Measurements from ENCODE around the gene SCN3A.

SCN3A gene

DNA sequence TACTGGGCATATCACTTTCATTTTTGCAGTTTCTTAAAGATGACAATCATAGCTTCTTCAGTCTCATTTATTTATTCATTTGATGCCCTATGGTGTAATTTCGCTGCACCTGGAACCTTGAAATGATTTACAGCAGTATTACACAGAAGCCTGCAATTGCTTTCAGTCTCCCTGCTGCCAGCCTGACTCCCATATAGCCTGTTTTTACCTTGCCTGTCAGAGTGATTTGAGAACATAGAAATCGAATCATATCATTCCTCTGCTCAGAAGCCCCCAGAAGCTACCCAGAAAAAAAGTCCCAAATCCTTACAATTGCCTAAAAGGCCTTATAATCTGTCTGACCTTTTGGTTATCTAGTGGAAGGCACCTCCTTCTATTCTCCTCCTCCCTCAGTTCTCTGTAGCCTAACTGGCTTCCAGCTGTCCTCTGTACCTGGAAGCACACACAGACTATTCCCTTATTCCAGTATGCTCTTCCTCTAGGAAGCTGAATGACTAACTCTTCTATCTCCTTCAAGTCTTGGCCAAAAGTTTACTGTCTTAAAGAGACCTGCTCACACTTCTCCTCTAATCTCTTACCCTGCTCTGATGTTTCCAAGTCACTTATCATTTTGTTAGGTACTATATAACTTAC, 12.6 kb downstream of the SCN3A start:
- no peak for DNase-seq (ENCODE audit: low read depth)

DNA sequence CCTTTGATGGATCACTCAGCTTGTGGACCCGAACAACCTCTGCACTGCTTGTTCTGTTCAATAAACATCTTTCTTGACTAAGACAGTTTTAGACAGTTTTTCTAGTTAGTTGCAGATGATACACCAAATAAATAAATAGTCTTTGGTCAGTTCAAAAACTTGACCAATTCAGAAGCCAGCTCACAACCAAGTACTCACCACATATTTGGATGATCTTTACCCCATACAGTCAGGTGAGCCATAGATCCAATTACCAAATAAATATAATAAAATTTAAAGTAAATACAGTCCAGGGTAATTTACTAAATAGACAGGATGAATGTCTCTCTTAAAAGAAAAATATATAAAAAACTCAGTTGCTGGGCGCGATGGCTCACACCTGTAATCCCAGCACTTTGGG, 18.2 kb downstream of the SCN3A start:
- no peak for DNase-seq (ENCODE audit: low read depth)

GRCh38 chr2:165182029-165182428, 21.8 kb downstream of the SCN3A start:
- DNase-seq (ENCODE audit: low read depth) = no peak

- no peak for DNase-seq (ENCODE audit: low read depth)
These were observed 27.1 kb downstream of the SCN3A start for GRCh38 chr2:165176780-165177179.

GRCh38 chr2:165173215-165173614, 30.6 kb downstream of the SCN3A start:
- DNase-seq (ENCODE audit: low read depth) = no peak

GRCh38 chr2:165164201-165164600, 39.6 kb downstream of the SCN3A start:
- no peak for DNase-seq (ENCODE audit: low read depth)

- no peak for DNase-seq (ENCODE audit: low read depth)
These were observed 40.1 kb downstream of the SCN3A start for GRCh38 chr2:165163761-165164160.

DNA sequence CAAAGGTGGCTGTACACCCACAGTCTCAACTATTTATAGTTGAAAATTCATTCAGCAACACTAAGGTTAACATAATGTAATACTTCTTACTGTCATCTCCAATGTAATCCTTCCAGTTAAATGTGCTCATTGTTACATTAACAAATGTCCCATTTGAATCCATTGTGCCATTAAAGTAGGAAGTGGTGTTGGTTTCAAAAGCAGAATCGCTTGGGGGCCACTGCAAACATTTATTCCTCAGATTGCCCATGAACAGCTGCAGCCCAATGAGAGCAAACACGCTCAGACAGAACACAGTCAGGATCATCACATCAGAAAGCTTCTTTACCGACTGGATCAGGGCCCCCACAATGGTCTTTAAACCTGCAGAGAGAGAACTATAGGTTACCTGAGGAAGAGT, 41.4 kb downstream of the SCN3A start:
- DNase-seq (ENCODE audit: low read depth) = no peak

- no peak for DNase-seq (ENCODE audit: low read depth)
These were observed 42.3 kb downstream of the SCN3A start for GRCh38 chr2:165161510-165161909.

- no peak for DNase-seq (ENCODE audit: low read depth)
These were observed 46.7 kb downstream of the SCN3A start for GRCh38 chr2:165157160-165157559.

- DNase-seq (ENCODE audit: low read depth) = no peak
These were observed 48.7 kb downstream of the SCN3A start for GRCh38 chr2:165155152-165155551.

DNA sequence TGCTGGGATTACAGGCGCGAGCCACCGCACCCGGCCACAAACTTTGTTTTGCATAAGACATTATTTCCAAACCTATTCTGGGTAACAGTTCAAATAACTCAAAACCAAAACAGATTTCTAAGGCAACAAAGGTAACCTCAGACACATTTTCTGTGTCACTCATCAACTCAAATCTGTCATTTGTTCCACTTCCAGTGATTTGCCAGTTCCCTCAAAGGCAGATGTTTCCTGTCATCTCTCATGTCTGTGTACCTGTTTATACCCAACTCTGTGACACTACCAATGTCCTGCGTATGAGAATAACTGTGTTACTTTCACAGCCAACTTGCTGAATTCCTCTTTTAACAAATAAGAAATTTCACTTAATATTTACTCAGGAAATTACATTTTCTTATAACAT, 54.4 kb downstream of the SCN3A start:
- no peak for DNase-seq (ENCODE audit: low read depth)

DNA sequence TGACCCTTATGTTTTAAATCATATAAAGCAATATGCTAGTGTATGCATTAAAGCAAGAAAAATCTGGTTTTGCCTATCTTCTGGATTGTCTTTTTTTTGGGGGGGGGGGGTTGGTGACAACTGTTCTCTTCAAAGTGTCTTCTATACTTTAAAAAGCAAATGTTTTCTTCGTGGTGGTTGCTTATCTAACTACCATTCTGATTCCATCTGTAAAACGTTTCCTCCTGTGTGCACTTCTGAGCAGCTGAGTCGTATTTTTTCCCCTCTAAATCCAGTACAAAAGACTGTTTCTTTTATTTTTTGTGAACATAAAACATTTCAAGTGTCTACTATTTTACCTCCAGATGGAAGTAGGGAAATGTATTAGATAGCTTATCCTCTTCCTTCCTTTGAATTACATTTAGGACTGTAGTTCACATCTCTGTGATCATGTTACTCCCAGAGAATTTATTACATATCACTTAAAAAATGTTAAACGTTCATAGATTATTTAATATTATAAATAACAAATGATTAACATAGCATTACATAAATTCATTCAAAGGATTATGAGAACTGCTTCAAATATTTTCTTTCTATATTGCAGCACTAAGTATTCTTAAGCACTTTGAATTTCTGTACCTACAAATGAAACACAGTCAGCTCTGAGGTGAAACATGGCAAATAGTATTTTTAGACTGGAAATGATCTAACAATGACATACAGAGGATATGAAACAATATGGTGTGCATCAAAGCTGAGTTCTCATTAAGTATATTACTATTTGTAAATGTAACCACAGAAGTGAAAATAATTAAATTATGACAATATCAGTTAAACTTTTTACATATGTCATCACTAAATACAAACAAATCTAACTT, 56.4 kb downstream of the SCN3A start:
- DNase-seq (ENCODE audit: low read depth) = no peak

DNA sequence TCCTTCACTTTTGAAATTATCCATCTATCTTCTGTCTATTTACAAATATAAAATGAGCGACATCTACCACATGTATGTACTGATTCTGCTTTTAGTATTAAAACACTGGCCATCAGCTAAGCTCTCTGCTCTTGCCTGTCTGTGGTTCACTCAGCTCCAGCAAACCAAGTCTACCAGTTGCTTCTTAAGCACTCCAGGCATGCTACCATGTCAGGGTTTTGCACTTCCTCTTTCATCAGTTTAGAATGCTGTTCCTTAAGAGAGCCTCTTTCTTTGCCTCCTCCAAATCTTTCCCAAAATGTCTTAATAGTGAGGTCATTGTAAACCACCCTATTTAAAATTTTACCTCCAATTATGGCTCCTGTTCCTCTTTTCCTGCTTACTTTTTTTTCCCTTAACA, 59.5 kb downstream of the SCN3A start:
- DNase-seq (ENCODE audit: low read depth) = no peak

DNA sequence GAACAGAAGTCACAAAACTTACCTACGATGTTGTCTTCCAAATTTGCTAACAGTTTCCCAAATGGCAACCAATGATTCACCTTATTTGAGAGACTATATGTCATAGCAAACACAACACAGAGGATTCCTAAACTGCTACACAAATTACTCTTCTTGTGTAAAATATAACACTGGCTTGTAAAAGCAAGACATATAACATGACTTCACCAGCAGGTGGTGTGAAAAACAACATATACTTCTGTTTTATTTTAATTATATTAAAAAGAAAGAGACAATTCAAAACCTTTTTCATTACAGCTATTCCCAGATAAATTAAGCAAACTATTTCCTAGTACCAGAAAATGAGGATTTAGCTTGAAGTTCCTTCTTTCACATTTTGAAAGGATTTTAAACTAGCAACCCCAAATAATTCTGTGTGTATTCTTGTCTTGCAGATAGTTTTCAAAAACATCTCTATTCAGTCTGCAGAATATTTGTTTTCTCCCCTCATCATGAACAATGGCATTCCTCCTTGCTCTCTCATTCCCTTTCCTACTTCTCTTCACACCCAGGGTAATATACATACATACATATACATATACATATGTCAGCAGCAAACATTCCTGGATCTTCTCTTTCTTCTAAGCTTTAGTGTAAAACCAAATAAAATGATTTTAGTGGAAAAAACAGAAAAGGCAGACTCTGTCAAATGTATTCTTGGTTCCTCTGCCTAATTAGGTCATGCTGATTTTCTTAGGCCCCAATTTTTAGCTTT, 62.1 kb downstream of the SCN3A start:
- DNase-seq (ENCODE audit: low read depth) = no peak

- no peak for DNase-seq (ENCODE audit: low read depth)
These were observed 77.6 kb downstream of the SCN3A start for GRCh38 chr2:165126244-165126643.

- no peak for DNase-seq (ENCODE audit: low read depth)
These were observed 81.3 kb downstream of the SCN3A start for GRCh38 chr2:165122521-165122920.

DNA sequence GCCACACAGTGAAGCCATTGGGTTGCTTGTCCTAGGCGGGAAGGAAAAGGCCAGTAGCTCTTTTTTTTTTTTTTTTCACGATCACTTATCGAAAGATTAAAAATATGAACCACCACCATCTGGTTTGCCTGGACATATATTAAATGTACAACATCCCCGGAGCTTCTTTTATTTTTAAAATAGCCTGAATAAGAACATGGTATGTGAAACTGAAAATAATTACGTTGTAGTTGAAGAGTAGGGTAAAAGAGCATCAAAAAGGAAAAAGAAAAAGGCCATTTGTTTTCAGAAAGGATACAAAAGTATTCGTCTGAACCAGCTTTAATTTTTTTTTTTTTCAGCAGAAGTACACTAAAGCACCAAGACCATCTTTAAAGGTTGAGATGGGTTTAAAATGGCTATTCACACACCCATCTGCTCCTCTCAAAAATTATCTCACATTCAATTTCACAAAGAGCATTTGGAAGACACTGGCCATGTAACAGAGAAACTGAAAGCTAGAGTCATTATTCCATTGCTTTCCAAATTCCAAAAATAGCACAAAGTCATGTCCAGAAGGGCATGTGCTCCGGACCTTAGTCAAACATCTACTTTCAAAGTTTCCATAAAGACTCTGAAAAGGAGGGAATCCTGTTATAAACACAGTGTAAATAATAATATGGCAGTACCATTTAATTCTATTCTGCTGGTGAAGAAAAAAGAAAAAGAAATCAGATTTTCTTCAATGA, 82.9 kb downstream of the SCN3A start:
- DNase-seq (ENCODE audit: low read depth) = no peak

- DNase-seq (ENCODE audit: low read depth) = no peak
These were observed 88.6 kb downstream of the SCN3A start for GRCh38 chr2:165115258-165115657.

DNA sequence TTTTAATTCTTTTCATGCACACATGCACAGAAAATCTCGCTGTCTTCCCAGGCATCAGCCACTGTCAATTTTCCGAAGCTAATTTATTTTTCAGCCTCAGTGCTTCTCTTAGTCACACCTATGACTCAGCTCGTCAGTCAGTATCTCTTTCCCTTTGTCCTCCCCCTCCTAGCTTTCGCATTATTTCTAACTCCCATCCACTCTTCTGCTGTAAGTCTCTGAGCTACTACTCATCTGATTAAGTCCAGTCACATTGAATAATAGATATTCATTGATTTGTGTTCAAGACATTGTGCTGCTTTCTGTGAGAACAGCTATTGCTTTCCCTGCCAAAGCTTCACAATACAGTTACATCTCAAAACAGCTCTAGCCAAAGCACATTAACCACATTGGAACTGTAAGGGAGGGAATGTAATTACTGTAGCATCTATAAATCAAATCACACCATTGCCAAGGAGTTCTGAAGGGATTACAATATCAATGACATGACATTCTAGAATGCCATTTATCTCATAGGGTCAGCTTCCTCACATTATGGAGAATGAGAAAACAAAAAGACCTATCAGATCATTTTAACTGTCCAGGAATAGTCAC, 89.4 kb downstream of the SCN3A start:
- no peak for DNase-seq (ENCODE audit: low read depth)

GRCh38 chr2:165113414-165113813, 90.4 kb downstream of the SCN3A start:
- DNase-seq (ENCODE audit: low read depth) = no peak

DNA sequence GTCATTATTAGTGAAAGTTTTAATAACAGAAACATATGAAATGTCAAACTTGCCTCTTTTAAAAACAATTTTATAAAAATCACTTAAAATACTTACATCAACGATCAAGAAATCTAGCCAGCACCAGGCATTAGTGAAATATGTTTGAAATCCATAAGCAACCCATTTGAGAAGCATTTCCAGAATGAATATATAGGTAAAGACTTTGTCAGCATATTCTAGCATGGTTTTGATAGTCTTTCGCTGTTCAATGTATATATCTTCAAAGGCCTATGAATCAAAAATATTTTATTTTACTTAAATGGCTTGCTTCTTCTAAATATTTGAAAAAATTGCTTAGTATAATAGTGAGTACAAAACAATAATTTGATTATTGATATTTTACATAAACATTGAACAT, 91.1 kb downstream of the SCN3A start:
- DNase-seq (ENCODE audit: low read depth) = no peak

All from stimulated activated CD8-positive, alpha-beta memory T cell treated with anti-CD3 and anti-CD28 coated beads, Interleukin-4, amount 100 ng/mL, for 24 hours (primary cell).